Measurements from ENCODE around the gene OXCT1.

- no peak for TF ChIP-seq TAF1 (IDR thresholded peaks at IDR 0.05; ENCODE audit: low read depth, low read length)
- TF ChIP-seq SPI1 (IDR thresholded peaks at IDR 0.05; ENCODE audit: low read depth, low read length): no peak
- TF ChIP-seq POLR2AphosphoS5 (IDR thresholded peaks at IDR 0.05; ENCODE audit: low read depth, low read length): no peak
These were observed 174.2 kb downstream of the OXCT1 start for GRCh38 chr5:41695920-41696582.
